Activated T-helper 2 cell treated with anti-CD3 and anti-CD28 coated beads, Interferon-gamma antibody, Interleukin-2, Interleukin-4, amounts not matched to agents 10 μg/mL and 5 μg/mL and 100 μg/mL, durations not matched to agents 14 hours and 24 hours and 36 hours (primary cell): ENCODE data around the gene AK6. TPM values are rescaled to one million over a fixed set of nuclear protein-coding genes. Genes with fewer than 3 reads are reported as not detected.

ENCODE experiments used
- total RNA-seq: library from RNA; stranded (reverse); gene quantifications from 2 replicates; pipeline ENCODE4 v1.2.3, GENCODE V29; 2022

AK6 gene
- total RNA-seq, 1 donor from 2014 or later = 59.8 TPM

Other genes starting within 250 kb of the AK6 start
- gene CCNB1, start 202.4 kb downstream of the AK6 start, total RNA-seq = 152 and 164 TPM in 2 replicates
- gene CENPH, start 179.9 kb downstream of the AK6 start, total RNA-seq = 35.3 and 37.0 TPM in 2 replicates
- gene CDK7, start 134.6 kb downstream of the AK6 start, total RNA-seq = 46.0 and 49.4 TPM in 2 replicates
- gene CCDC125, start 36.7 kb downstream of the AK6 start, total RNA-seq = 10.0 and 10.1 TPM in 2 replicates
- gene TAF9, start within 50 bp of the AK6 start, total RNA-seq = 58.0 and 63.2 TPM in 2 replicates
- gene RAD17, start 298 bp upstream of the AK6 start, total RNA-seq = 24.7 and 28.0 TPM in 2 replicates
- 0.14 and 0.16 TPM in 2 replicates for gene MARVELD2, start 45.6 kb upstream of the AK6 start, total RNA-seq
- gene OCLN, start 123.3 kb upstream of the AK6 start, total RNA-seq = 0.11 and 0.21 TPM in 2 replicates
- gene GTF2H2C, start 190.7 kb upstream of the AK6 start, total RNA-seq = 49.5 and 49.7 TPM in 2 replicates